Fibroblast of gingiva (primary cell): ENCODE measurements around the gene OR2V1.
"Not testable (repeated sequence)": the region's sequence is repeated elsewhere in the genome, so short reads cannot be mapped to it uniquely, and the experiment has no call there.

ENCODE experiments used
- DNase-seq: peaks from one replicate; pipeline ENCODE4 v3.0.0-alpha.2; 2011; ENCODE audit warnings: low read depth

Gene OR2V1

DNA sequence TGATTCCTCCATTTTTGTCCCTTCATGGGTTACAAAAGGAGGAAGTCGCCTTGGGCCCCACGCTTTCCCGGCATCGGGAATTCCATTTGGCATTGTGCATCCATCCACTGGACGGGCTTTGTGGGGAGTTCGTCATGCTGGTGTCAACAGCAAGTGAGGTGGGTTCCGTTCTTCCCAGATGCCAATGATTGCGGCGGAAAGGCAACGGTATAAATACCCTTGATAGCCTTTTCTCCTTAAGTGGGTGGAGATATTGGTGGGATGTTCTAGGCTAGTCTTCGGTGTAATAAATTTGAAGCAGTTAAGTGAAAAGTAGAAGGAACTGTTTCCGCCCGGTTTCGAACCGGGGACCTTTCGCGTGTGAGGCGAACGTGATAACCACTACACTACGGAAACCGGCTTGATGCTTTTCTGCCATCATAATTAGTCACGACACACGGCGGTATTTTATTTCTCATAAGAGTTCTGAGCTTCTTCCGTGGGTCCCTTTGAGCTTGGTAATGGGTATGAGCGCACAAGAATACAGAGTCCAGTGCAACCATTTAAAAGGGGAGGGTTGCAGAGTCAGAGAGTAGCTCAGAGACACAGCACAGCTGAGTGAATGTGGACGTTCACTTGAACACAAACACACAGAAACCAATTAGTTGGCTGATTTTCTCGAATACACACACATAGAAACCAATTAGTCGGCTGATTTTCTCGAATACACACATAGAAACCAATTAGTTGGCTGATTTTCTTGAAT is 28.9 kb downstream of the OR2V1 start:
- DNase-seq: not testable (repeated sequence)

DNA sequence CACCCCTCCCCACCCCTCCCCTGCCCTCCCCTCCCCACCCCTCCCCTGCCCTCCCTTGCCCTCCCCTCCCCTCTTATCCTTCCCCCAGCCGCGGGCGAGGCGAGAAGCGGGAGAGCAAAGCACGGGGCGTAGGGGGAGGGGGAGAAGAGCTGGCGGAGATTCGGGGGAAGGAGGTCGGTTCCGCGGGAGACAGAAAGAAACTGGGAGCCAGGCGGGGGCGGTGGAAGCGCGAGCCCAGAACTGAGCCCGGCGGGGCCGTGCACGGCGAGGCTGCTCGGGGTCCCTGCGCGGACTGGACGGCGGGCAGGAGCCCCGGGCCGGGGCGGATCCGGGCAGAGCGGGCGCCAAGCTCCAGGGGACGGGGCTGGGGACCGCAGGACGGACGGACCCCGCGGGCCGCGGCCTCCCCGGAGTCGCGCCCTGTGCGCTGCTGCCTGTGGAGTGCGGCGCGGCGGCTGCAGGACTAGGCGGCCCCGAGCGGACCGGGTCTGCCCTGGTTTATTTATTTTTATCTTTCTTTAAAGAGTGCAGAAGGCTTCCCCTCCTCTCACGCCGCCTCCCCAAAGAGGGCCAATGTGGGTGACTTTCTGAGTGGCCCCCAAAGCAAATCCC is 29.8 kb downstream of the OR2V1 start:
- not testable (repeated sequence) for DNase-seq

GRCh38 chr5:181100121-181100875 is 30.7 kb downstream of the OR2V1 start:
- DNase-seq: no peak

- no peak for DNase-seq
Observed at GRCh38 chr5:181099602-181100086, 31.3 kb downstream of the OR2V1 start.

GRCh38 chr5:181098762-181099601 is 32.0 kb downstream of the OR2V1 start:
- DNase-seq: no peak

- not testable (repeated sequence) for DNase-seq
Observed at GRCh38 chr5:181097759-181098491, 33.0 kb downstream of the OR2V1 start.

GRCh38 chr5:181097383-181097753 is 33.6 kb downstream of the OR2V1 start:
- not testable (repeated sequence) for DNase-seq

DNA sequence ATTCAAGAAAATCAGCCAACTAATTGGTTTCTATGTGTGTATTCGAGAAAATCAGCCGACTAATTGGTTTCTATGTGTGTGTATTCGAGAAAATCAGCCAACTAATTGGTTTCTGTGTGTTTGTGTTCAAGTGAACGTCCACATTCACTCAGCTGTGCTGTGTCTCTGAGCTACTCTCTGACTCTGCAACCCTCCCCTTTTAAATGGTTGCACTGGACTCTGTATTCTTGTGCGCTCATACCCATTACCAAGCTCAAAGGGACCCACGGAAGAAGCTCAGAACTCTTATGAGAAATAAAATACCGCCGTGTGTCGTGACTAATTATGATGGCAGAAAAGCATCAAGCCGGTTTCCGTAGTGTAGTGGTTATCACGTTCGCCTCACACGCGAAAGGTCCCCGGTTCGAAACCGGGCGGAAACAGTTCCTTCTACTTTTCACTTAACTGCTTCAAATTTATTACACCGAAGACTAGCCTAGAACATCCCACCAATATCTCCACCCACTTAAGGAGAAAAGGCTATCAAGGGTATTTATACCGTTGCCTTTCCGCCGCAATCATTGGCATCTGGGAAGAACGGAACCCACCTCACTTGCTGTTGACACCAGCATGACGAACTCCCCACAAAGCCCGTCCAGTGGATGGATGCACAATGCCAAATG is 34.1 kb downstream of the OR2V1 start:
- not testable (repeated sequence) for DNase-seq

DNA sequence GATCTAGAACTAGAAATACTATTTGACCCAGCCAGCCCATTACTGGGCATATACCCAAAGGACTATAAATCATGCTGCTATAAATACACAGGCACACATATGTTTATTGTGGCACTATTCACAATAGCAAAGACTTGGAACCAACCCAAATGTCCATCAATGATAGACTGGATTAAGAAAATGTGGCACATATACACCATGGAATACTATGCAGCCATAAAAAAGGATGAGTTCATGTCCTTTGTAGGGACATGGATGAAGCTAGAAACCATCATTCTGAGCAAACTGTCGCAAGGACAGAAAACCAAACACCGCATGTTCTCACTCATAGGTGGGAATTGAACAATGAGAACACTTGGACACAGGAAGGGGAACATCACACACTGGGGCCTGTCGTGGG is 35.8 kb downstream of the OR2V1 start:
- DNase-seq: not testable (repeated sequence)

DNA sequence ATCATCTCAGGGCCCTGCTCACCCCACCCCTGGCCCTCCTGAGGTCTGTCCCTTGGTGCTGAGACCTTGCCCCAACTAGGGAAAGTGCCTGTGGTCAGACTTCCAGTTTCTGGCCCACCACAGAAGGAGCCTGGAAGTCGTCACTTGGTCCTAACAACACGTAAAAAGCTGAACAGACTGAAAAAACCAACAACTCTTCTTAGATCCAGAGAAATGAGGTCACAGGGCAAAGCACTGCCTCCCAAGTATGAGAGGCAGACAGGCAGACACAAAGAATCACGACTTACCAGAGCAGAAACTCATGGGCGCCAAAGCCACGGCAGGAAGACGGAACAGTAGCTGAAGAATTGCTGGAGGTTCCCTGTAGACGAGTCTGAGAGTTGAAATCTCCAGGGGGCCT is 38.5 kb downstream of the OR2V1 start:
- DNase-seq: no peak

GRCh38 chr5:181088289-181088688 is 42.7 kb downstream of the OR2V1 start:
- no peak for DNase-seq

DNA sequence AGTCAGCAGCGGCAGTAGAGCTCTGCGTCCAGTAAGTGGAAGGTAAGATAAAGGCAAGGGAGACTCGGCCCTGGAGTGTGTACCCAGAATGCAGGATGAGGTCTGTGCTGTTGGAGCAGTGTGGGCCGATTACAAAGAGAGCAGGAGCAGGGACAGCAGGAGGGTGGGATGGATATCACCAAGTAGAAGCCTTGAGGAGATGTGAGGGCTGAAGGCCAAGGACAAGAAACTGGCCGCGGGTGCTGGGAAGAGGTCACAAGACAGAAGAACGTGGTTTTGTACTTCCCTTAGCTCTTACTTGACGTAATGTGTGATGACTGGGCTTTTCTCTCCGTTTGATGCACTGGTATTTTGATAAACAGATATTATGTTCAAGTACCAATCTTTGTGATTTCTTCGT is 43.7 kb downstream of the OR2V1 start:
- DNase-seq: no peak

GRCh38 chr5:181086884-181087205 is 44.1 kb downstream of the OR2V1 start:
- DNase-seq: no peak

DNA sequence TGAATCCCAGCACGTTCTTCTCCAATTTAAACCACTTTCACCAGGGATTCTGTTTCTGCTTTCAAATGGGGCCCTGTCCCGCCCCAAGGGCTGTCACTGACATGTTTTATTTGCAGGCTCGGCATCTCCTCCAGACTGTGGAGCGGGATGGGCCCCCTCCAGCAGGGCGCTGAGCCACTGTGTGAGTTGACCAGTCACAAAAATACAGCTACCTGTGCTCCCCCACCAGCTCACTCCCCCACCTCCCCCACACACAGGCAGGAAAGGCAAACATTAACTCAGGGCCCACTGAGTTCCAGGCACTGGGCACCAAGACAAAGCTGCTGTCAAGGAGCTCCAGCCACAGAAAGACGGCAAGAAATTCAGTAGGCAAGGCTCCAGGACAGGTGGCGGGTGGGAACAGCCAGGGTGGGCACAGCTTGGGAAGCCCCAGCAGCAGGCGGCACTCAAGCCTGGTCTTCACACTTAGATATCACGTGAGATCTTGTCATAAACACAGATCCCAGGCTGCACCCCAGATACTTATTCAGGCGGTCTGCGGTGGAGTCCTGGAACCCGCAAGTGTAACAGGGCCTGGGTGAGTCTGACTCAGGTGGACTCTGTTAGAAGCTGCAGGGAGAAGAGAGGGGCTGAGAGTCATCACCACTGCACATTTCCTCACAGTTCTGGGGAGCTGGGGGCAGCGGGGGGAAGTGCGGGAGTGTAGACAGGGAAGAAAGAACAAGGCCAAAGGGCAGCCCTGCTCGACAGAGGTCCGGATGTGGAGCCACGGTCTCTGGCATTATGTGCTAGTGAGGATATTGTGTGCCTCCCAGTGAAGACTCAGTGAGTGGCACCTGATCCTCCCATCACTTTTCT is 44.7 kb downstream of the OR2V1 start:
- no peak for DNase-seq

GRCh38 chr5:181084621-181085195 is 46.3 kb downstream of the OR2V1 start:
- no peak for DNase-seq

DNA sequence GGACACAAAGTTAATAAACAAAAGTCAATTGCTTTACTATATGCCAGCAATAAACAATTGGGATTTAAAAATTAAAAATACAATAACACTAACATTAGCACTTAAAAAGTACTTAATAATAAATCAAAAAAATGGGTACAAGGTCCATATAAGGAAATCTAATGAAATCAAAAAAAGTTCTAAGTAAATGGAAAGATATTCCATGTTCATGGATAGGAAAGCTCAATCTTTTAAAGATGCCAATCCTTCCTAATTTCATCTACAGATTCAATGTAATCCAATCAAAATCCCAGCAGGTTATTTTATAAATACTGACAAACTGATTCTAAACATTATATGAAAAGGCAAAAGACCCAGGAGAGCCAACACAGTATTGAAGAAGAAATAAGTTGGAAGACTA is 49.0 kb downstream of the OR2V1 start:
- DNase-seq: no peak

GRCh38 chr5:181076920-181077319 is 54.0 kb downstream of the OR2V1 start:
- DNase-seq: no peak
